Measurements from ENCODE around the gene KLHL29.

DNA sequence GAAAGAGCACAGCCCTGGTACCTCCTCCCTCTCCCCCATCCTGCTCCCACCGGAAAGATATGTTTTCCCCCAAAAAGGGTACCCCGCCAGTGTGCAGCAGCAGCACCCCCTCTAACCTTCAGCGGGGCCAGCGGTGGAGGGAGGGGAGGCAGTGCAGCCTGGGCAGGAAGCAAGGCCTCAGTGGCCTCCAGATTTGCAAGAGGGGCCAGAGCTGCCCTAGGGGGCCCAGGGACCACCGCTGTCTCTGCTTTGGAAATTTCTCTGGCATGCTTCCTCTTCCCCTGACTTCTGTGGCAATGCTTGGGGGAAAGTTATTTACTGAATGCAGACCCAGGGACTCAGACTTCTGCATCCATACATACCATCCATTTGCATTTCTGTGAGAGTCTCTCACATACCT, 111.5 kb downstream of the KLHL29 start:
- TF ChIP-seq, protein P1, sequence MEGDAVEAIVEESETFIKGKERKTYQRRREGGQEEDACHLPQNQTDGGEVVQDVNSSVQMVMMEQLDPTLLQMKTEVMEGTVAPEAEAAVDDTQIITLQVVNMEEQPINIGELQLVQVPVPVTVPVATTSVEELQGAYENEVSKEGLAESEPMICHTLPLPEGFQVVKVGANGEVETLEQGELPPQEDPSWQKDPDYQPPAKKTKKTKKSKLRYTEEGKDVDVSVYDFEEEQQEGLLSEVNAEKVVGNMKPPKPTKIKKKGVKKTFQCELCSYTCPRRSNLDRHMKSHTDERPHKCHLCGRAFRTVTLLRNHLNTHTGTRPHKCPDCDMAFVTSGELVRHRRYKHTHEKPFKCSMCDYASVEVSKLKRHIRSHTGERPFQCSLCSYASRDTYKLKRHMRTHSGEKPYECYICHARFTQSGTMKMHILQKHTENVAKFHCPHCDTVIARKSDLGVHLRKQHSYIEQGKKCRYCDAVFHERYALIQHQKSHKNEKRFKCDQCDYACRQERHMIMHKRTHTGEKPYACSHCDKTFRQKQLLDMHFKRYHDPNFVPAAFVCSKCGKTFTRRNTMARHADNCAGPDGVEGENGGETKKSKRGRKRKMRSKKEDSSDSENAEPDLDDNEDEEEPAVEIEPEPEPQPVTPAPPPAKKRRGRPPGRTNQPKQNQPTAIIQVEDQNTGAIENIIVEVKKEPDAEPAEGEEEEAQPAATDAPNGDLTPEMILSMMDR (IDR thresholded peaks at IDR 0.05; ENCODE audit: low read depth, low read length, poor library complexity, severe bottlenecking): no peak
- no peak for TF ChIP-seq EZH2phosphoT487 (IDR thresholded peaks at IDR 0.05; ENCODE audit: borderline replicate concordance, low read length)
